Upper lobe of left lung (tissue), 6 donors: Measurements from ENCODE around the gene CELF1. TPM values are rescaled to one million over a fixed set of nuclear protein-coding genes. Genes with fewer than 3 reads are reported as not detected.

Source experiments
- ATAC-seq, 2 donors: fragments of 200-7000 bp; cut with Tn5 transposase; one replicate each; pipeline ENCODE4 v1.9.1; 2022; ENCODE audit warnings: mild to moderate bottlenecking in 2 of 2, moderate library complexity in 2 of 2; ENCODE audit not compliant: low FRiP score in 2 of 2
- DNase-seq, 2 donors: peaks; one replicate each; pipeline ENCODE4 v3.0.0-alpha.2; 2019 to 2020
- H3K27ac ChIP-seq, 4 donors: fragments of 200-600 bp; sonication (generic); one replicate each; pipeline ENCODE4 v1.5.1; 2016 to 2019
- H3K27me3 ChIP-seq, 4 donors: fragments of 200-600 bp; sonication (generic); one replicate each; pipeline ENCODE4 v1.5.1; 2017 to 2019
- H3K36me3 ChIP-seq, 4 donors: fragments of 200-600 bp; sonication (generic); one replicate each; pipeline ENCODE4 v1.5.1; 2016 to 2019
- H3K4me1 ChIP-seq, 4 donors: fragments of 200-600 bp; sonication (generic); one replicate each; pipeline ENCODE4 v1.5.1; 2018 to 2019
- H3K4me3 ChIP-seq, 4 donors: fragments of 200-600 bp; sonication (generic); one replicate each; pipeline ENCODE4 v1.5.1; 2017 to 2019; ENCODE audit warnings: mild to moderate bottlenecking in 2 of 4, moderate library complexity in 1 of 4
- H3K9me3 ChIP-seq, 4 donors: fragments of 200-600 bp; sonication (generic); one replicate each; pipeline ENCODE4 v1.5.1; 2018 to 2019
- EP300 ChIP-seq, 4 donors: sonication (generic); formaldehyde crosslinking; IDR thresholded peaks; one replicate each; pipeline ENCODE4 v1.5.1; 2017; ENCODE audit warnings: antibody characterized with exemption in 4 of 4, control low read depth in 2 of 4
- POLR2A ChIP-seq, 4 donors: fragments of 450-650 bp; IDR thresholded peaks; one replicate each; pipeline ENCODE4 v1.5.1; 2016 to 2017; ENCODE audit warnings: antibody characterized with exemption in 4 of 4, mild to moderate bottlenecking in 2 of 4
- POLR2AphosphoS5 ChIP-seq, 2 donors: sonication (generic); formaldehyde crosslinking; IDR thresholded peaks; one replicate each; pipeline ENCODE4 v1.5.1; 2017; ENCODE audit warnings: antibody characterized with exemption in 2 of 2
- WGBS, 2 donors: methylation state at CpG; one replicate each; pipeline ENCODE4 v1.1.5; 2017 to 2018; 5-methylcytosine and 5-hydroxymethylcytosine counted together
- total RNA-seq, 6 donors: library from RNA; depleted of rRNA in 4 of 6; stranded (reverse); fragments of >200 nt in 4 of 6; gene quantifications; one replicate each; pipeline versions ENCODE4 v1.1.0 to v1.2.1, GENCODE V29; 2016 to 2021
- TF ChIP-seq, protein P1 (sequence below), 6 experiments: fragments of 450-650 bp in 4 of 6; fragments of 200-600 bp in 2 of 6; sonication (generic) in 2 of 6; IDR thresholded peaks; one replicate each; pipeline ENCODE4 v1.5.1; 2016 to 2019; ENCODE audit warnings: antibody characterized with exemption in 6 of 6
- donor health status: DM: no; HTN: no; CAD: no; lungs with moderate emphysema.
- donor health status: DM: no; HTN: yes; CAD: no; lungs with severe emphysema.

The CELF1 gene
- total RNA-seq, 6 donors from 2014 or later: 82.7 to 194 (median 113) TPM

DNA sequence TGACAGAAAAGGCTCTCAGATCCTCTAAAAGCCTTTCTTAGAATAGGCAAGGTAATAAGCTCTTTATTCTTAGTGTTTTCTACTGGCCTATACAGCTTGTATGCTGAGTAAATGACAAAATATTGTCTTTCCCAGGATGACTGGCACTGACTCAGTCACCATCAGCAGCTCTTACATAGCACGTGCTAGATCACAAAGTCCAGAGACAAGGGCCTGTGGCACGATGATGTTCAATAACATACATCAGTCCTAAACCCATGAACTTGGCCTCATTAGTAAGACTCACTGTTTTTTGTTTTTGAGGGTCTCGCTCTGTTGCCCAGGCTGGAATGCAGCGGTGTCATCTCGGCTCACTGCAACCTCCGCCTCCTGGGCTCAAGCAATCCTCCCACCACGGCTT, 42.7 kb downstream of the CELF1 start:
- ATAC-seq: no peak
- no peaks in the 10 kb centered on the region for H3K36me3 ChIP-seq
- 93 to 98% methylated on average over 7 of the region's 7 CpGs for WGBS, 2 donors
- H3K9me3 ChIP-seq: no peaks in the 10 kb centered on the region
- no peak overlapping the region for H3K4me3 ChIP-seq
- peaks cover 66 to 76% (median 72%) of the 10 kb centered on the region in 4 donors for H3K4me1 ChIP-seq
- H3K27me3 ChIP-seq: no peaks in the 10 kb centered on the region
- H3K27ac ChIP-seq: peak overlapping the region; percentile 3 to 69 (median 58)
- no peak for DNase-seq
- TF ChIP-seq, protein P1, sequence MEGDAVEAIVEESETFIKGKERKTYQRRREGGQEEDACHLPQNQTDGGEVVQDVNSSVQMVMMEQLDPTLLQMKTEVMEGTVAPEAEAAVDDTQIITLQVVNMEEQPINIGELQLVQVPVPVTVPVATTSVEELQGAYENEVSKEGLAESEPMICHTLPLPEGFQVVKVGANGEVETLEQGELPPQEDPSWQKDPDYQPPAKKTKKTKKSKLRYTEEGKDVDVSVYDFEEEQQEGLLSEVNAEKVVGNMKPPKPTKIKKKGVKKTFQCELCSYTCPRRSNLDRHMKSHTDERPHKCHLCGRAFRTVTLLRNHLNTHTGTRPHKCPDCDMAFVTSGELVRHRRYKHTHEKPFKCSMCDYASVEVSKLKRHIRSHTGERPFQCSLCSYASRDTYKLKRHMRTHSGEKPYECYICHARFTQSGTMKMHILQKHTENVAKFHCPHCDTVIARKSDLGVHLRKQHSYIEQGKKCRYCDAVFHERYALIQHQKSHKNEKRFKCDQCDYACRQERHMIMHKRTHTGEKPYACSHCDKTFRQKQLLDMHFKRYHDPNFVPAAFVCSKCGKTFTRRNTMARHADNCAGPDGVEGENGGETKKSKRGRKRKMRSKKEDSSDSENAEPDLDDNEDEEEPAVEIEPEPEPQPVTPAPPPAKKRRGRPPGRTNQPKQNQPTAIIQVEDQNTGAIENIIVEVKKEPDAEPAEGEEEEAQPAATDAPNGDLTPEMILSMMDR (IDR thresholded peaks at IDR 0.05): no peak
- TF ChIP-seq POLR2A (IDR thresholded peaks at IDR 0.05) (no peak), POLR2AphosphoS5 (IDR thresholded peaks at IDR 0.05) (no peak), EP300 (IDR thresholded peaks at IDR 0.05) (no peak)

DNA sequence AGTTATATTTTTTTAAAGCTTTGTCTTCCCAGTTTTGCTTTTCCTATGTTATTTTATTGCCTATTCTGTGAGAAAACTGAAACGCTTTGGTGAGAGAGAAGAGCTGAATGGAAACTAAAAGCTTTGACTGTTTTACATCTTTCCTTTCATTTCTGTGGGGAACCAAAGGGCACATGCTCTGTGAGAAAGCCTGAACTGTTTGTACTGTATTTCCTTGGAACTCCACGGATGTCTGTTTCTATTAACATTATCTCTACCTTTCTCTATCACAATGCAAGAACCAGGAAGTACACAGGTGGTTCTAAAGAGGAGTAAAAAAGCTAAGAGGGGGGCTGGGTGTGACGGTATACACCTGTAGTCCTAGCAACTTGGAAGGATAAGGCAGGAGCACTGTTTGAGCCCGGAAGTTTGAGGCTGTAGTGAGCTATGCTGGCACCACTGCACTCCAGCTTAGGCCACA, 43.8 kb downstream of the CELF1 start:
- peak overlapping the region; percentile 3 to 69 (median 58) for H3K27ac ChIP-seq
- peak; percentile 23 to 76 for ATAC-seq
- TF ChIP-seq POLR2A (IDR thresholded peaks at IDR 0.05) (no peak), POLR2AphosphoS5 (IDR thresholded peaks at IDR 0.05) (no peak), EP300 (IDR thresholded peaks at IDR 0.05) (no peak)
- TF ChIP-seq, protein P1 (IDR thresholded peaks at IDR 0.05): no peak
- no peak overlapping the region for H3K4me3 ChIP-seq
- peak in 1 of 2 donors; percentile 56 for DNase-seq
- no peaks in the 10 kb centered on the region for H3K27me3 ChIP-seq
- H3K9me3 ChIP-seq: no peaks in the 10 kb centered on the region
- no peaks in the 10 kb centered on the region for H3K36me3 ChIP-seq
- H3K4me1 ChIP-seq: peaks cover 55 to 65% (median 61%) of the 10 kb centered on the region in 4 donors
- 47 to 52% methylated on average over 4 of the region's 4 CpGs for WGBS, 2 donors

DNA sequence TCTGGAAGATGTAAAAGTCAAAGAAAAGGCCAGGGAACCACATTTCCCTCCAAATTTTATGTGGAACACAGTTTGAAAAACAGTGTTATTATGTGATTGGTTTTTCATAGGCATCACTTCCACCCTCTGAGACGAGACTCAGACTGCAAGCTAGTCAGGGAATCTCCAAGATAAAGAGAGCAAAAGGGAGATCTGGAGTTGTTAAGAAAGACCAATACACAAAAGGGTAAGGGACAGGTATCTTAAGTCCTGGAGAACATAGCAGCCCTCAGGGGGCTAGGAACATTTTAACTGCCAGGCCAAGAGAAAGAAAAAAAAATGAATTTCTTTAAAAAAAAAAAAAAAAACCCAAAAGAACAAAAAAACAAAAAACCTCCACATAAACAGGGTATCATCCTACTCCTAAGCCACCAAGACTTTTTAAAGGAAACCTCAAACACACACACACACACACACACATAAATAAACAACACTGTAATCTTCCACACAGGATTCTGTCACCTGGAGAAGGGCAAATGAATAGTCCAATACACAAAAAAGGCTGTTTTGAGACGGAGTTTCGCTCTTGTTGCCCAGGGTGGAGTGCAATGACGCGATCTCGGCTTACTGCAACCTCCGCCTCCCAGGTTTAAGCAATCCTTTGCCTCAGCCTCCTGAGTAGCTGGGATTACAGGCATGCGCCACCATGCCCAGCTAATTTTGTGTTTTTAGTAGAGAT, 44.5 kb downstream of the CELF1 start:
- no peaks in the 10 kb centered on the region for H3K9me3 ChIP-seq
- no peaks in the 10 kb centered on the region for H3K36me3 ChIP-seq
- peak overlapping the region; percentile 3 to 69 (median 58) for H3K27ac ChIP-seq
- DNase-seq: no peak
- WGBS, 2 donors: 84 to 91% methylated on average over 8 of the region's 8 CpGs
- TF ChIP-seq, protein P1 (IDR thresholded peaks at IDR 0.05): no peak
- TF ChIP-seq POLR2AphosphoS5 (IDR thresholded peaks at IDR 0.05) (no peak), POLR2A (IDR thresholded peaks at IDR 0.05) (no peak), EP300 (IDR thresholded peaks at IDR 0.05) (no peak)
- no peak for ATAC-seq
- peaks cover 52 to 60% (median 55%) of the 10 kb centered on the region in 4 donors for H3K4me1 ChIP-seq
- H3K27me3 ChIP-seq: no peaks in the 10 kb centered on the region
- no peak overlapping the region for H3K4me3 ChIP-seq

DNA sequence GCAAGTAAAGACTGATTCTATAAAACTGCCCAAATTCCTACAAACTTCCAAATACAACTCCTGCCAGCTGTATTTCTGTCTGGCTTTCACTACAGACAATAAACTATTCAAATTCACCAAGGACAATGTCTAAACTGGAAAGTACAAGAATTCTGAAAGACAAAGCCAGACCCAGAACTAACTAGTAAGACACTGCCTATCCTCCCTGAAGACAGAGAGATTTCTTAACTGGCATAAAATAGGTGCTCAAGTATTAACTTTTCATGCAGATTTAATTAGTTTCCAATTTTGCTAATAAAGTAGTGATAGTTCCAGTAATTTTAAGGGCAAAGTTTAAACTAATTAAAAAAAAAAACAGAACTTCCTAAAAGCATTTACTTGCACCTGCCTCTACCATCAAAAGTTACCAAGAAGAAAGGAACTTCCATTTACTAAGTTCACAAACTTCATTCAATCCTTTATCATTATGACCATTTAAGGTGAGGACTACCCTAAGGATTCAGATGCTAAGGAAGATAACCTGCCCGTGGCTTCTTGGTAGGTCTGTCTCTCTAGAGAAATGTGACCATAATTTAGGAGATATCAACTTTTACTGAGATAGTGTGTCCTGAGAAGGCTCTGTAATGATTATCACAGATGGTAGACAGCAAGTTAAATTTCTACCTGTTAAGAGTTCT, 45.2 kb downstream of the CELF1 start:
- Histone ChIP-seq H3K27ac (peak overlapping the region in 2 of 4 donors; percentile 69), H3K27me3 (no peaks in the 10 kb centered on the region), H3K36me3 (no peaks in the 10 kb centered on the region), H3K4me3 (no peak overlapping the region), H3K4me1 (peaks cover 45 to 53% (median 48%) of the 10 kb centered on the region in 4 donors), H3K9me3 (no peaks in the 10 kb centered on the region)
- no peak for ATAC-seq
- DNase-seq: no peak
- 48 to 67% methylated on average over 1 of the region's 1 CpG for WGBS, 2 donors
- TF ChIP-seq, protein P1 (IDR thresholded peaks at IDR 0.05): no peak
